Stomach (tissue), 4 donors: Measurements from ENCODE around the gene EIF6.

Experiments
- CTCF ChIP-seq, 7 experiments: fragments of 450-650 bp in 4 of 7; fragments of 200-600 bp in 3 of 7; sonication (generic) in 3 of 7; IDR thresholded peaks; one replicate each; pipeline ENCODE4 v1.5.1; 2016 to 2019; ENCODE audit warnings: antibody characterized with exemption in 7 of 7, control low read depth in 2 of 7, mild to moderate bottlenecking in 1 of 7
- EP300 ChIP-seq: sonication (generic); formaldehyde crosslinking; IDR thresholded peaks from one replicate; pipeline ENCODE4 v1.6.1; 2017; ENCODE audit warnings: antibody characterized with exemption

- TF ChIP-seq EP300 (no peak), CTCF (IDR thresholded peaks at IDR 0.05) (peak in 1 of 7 experiments; percentile 15)
Observed at GRCh38 chr20:35277531-35278395, 6.8 kb downstream of the EIF6 start, which contains the start of gene MMP24OS.
